Panc1 (cell line): ENCODE results near the gene APOBEC3A. TPM values are rescaled to one million over a fixed set of nuclear protein-coding genes. Genes with fewer than 3 reads are reported as not detected.

Experiments
- ATAC-seq: fragments of 200-7000 bp; cut with Tn5 transposase; 2 replicates; pipeline ENCODE4 v1.9.1; 2020; ENCODE audit warnings: mild to moderate bottlenecking, moderate library complexity
- BruUV-seq: library from RNA; stranded (reverse); fragments of 400-500 nt; replicated peaks from 2 replicates; lab custom pipeline; 2021; lab: Mats Ljungman, UMichigan
- CTCF ChIA-PET: fragments of 300-600 bp; sonication (Branson Sonifier 250); formaldehyde crosslinking; loops from one replicate; lab custom pipeline; 2022; ENCODE audit warnings: antibody characterized with exemption; lab: Charles Lee
- POLR2A ChIA-PET: fragments of 300-600 bp; sonication (Branson Sonifier 250); formaldehyde crosslinking; loops from one replicate; lab custom pipeline; 2022; ENCODE audit warnings: antibody characterized with exemption; lab: Charles Lee
- DNase-seq: peaks from one replicate; pipeline ENCODE4 v3.0.0-alpha.2; 2010; ENCODE audit warnings: low read depth, low spot score
- H3K27ac ChIP-seq: 2 replicates; pipeline ENCODE4 v1.5.1; 2011; ENCODE audit warnings: mild to moderate bottlenecking, low read length, inconsistent platforms
- H3K27me3 ChIP-seq: fragments of 200-500 bp; sonication (Bioruptor generic); 2 replicates; pipeline ENCODE4 v1.6.0; 2014; ENCODE audit warnings: low read length, inconsistent platforms; ENCODE audit not compliant: control insufficient read depth, insufficient read depth
- H3K36me3 ChIP-seq: fragments of 200-500 bp; sonication (Bioruptor generic); 2 replicates; pipeline ENCODE4 v1.5.1; 2014; ENCODE audit warnings: inconsistent platforms, mild to moderate bottlenecking, low read length, moderate library complexity; ENCODE audit not compliant: control insufficient read depth, insufficient read depth
- H3K4me1 ChIP-seq: 2 replicates; pipeline ENCODE4 v1.5.1; 2011; ENCODE audit warnings: inconsistent platforms, mild to moderate bottlenecking, low read length, moderate library complexity; ENCODE audit not compliant: control insufficient read depth, insufficient read depth
- H3K4me3 ChIP-seq, 2 experiments: 2 replicates each; pipeline ENCODE4 v1.5.1; 2011 to 2012; ENCODE audit warnings: low read depth in 2 of 2, low read length in 2 of 2, mild to moderate bottlenecking in 2 of 2, inconsistent platforms in 1 of 2, moderate library complexity in 1 of 2
- H3K9me3 ChIP-seq: fragments of 200-500 bp; sonication (Bioruptor generic); 2 replicates; pipeline ENCODE4 v1.5.1; 2014; ENCODE audit warnings: low read depth, mild to moderate bottlenecking, inconsistent platforms, low read length, moderate library complexity; ENCODE audit not compliant: control insufficient read depth, insufficient read depth
- CTCF ChIP-seq: fragments of 450-650 bp; IDR thresholded peaks from 2 replicates; pipeline ENCODE4 v1.5.1; 2017; ENCODE audit warnings: mild to moderate bottlenecking
- POLR2AphosphoS5 ChIP-seq: IDR thresholded peaks from 2 replicates; pipeline ENCODE4 v1.6.1; 2012; ENCODE audit warnings: mild to moderate bottlenecking, low read depth, low read length, moderate library complexity
- REST ChIP-seq, 2 experiments: IDR thresholded peaks; 2 replicates each; pipeline ENCODE4 v1.6.1; 2011 to 2012; ENCODE audit warnings: low read depth in 2 of 2, control low read depth in 1 of 2, low read length in 1 of 2, mild to moderate bottlenecking in 1 of 2, moderate library complexity in 1 of 2; ENCODE audit not compliant: insufficient read depth in 1 of 2
- SIN3A ChIP-seq: IDR thresholded peaks from 2 replicates; pipeline ENCODE4 v1.6.1; 2012; ENCODE audit warnings: low read depth, mild to moderate bottlenecking, low read length, moderate library complexity, borderline replicate concordance; ENCODE audit not compliant: insufficient read depth
- TCF7L2 ChIP-seq: IDR thresholded peaks from 2 replicates; pipeline ENCODE4 v1.6.1; 2011; ENCODE audit warnings: mild to moderate bottlenecking, low read depth, low read length, inconsistent platforms
- in situ Hi-C: cut with HindIII; loops from 2 replicates; pipeline ENCODE4 v1.10.0; 2016; ENCODE audit warnings: low sequenced_read_pairs, low pct_unique_long_range_greater_than_20kb
- intact Hi-C: fragments of 100-400 bp; cut with micrococcal nuclease; formaldehyde crosslinking; loops from one replicate; pipeline ENCODE4 v1.10.0; 2022; ENCODE audit not compliant: unreplicated experiment
- total RNA-seq: library from RNA; stranded (reverse); gene quantifications from one replicate; pipeline ENCODE4 v1.2.1, GENCODE V29; 2021; ENCODE audit not compliant: unreplicated experiment

Gene APOBEC3A
- total RNA-seq, 1 experiment from 2014 or later, result not detected

- Histone ChIP-seq H3K27me3 (no peaks in the 10 kb centered on the region), H3K4me1 (no peaks in the 10 kb centered on the region; the same call in 1 of the 2 replicates), H3K4me3 (no peak overlapping the region), H3K36me3 (no peaks in the 10 kb centered on the region), H3K9me3 (no peaks in the 10 kb centered on the region), H3K27ac (no peak overlapping the region)
- TF ChIP-seq POLR2AphosphoS5, result no peak
- TF ChIP-seq CTCF, result no peak
- no peak for TF ChIP-seq REST (IDR thresholded peaks at IDR 0.05; ENCODE audit: insufficient read depth in 1 of 2, low read depth in 2 of 2, low read length in 1 of 2)
- no peak for TF ChIP-seq SIN3A
- TF ChIP-seq TCF7L2, result no peak
- ChIA-PET POLR2A (no interaction called here), CTCF (no interaction called here)
- DNase-seq, result no peak
- BruUV-seq, result no TSS peak
- in situ Hi-C loops, result no loop called here
- intact Hi-C loops, result no loop called here
- no peak for ATAC-seq
Measured at GRCh38 chr22:38966380-38966702, 8.9 kb downstream of the APOBEC3A start.

GRCh38 chr22:38966942-38967341 is 9.5 kb downstream of the APOBEC3A start:
- ChIA-PET CTCF (no interaction called here), POLR2A (no interaction called here)
- Histone ChIP-seq H3K36me3 (no peaks in the 10 kb centered on the region), H3K4me3 (no peak overlapping the region), H3K27ac (no peak overlapping the region), H3K9me3 (no peaks in the 10 kb centered on the region), H3K4me1 (no peaks in the 10 kb centered on the region; the same call in 1 of the 2 replicates), H3K27me3 (no peaks in the 10 kb centered on the region)
- BruUV-seq, result no TSS peak
- ATAC-seq, result no peak
- TF ChIP-seq TCF7L2 (no peak), SIN3A (no peak), POLR2AphosphoS5 (no peak)
- DNase-seq, result no peak
- intact Hi-C loops (no loop called here), in situ Hi-C loops (no loop called here)

- ATAC-seq, result no peak
- BruUV-seq, result no TSS peak
- CTCF ChIA-PET, result no interaction called here
Measured at GRCh38 chr22:38967451-38968450, 10.3 kb downstream of the APOBEC3A start.

More at GRCh38 chr22:38967451-38968450, 10.3 kb downstream of the APOBEC3A start:
- Histone ChIP-seq H3K27ac (no peak overlapping the region), H3K27me3 (no peaks in the 10 kb centered on the region), H3K36me3 (no peaks in the 10 kb centered on the region), H3K4me1 (no peaks in the 10 kb centered on the region; the same call in 1 of the 2 replicates), H3K4me3 (no peak overlapping the region), H3K9me3 (no peaks in the 10 kb centered on the region)
- intact Hi-C loops (no loop called here), in situ Hi-C loops (no loop called here)
- POLR2A ChIA-PET, result interaction anchor here (0.5 kb wide), 1 partner anchor 838 kb away, joined by 4 read pairs; no protein-coding TSS in a partner anchor
- TF ChIP-seq POLR2AphosphoS5 (no peak), SIN3A (no peak), REST (IDR thresholded peaks at IDR 0.05; ENCODE audit: insufficient read depth in 1 of 2, low read depth in 2 of 2, low read length in 1 of 2) (no peak), TCF7L2 (no peak), CTCF (no peak)
- no peak for DNase-seq
